GM18499 (cell line): ENCODE measurements around the gene GALNT14.

Experiments
- ATAC-seq: cut with Tn5 transposase; IDR thresholded peaks from one replicate; pipeline ENCODE4 v1.9.1; 2021; ENCODE audit warnings: moderate number of reproducible peaks; ENCODE audit not compliant: insufficient read depth, unreplicated experiment

Gene GALNT14

DNA sequence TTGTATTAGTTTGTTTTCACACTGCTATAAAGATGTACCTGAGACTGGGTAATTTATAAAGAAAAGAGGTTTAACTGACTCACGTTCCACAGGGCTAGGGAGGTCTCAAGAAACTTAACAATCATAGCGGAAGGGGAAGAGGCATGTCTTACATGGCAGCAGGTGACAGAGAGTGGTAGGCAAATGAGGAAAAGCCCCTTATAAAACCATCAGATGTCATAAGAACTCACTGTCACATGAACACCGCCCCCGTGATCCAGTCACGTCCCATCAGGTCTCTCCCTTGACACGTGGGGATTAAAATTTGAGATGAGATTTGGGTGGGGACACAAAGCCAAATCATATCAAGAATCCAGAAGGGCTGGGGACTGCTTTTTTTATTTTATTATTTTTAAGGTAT is 120.0 kb downstream of the GALNT14 start:
- no peak for ATAC-seq

GRCh38 chr2:31016648-31017047 is 121.6 kb downstream of the GALNT14 start:
- ATAC-seq, result no peak

DNA sequence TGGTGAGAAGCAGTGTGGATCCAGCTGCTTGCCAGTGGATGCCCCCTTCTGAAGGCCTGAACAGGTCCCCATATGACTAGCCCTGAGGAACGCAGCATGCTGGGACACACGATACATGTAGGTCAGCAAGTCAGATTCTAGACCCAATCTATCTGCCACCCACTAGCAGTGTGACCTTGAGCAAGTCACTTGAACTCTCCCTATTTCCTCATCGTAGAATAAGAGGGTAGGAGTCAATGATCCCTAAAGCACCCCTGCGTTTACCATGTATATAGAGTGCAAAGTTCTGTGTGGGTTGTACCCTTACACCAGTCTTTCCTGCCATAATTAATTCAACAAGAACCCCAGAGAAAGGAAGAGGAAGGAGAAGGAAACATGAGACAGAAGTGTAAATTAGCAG is 123.7 kb downstream of the GALNT14 start:
- no peak for ATAC-seq

DNA sequence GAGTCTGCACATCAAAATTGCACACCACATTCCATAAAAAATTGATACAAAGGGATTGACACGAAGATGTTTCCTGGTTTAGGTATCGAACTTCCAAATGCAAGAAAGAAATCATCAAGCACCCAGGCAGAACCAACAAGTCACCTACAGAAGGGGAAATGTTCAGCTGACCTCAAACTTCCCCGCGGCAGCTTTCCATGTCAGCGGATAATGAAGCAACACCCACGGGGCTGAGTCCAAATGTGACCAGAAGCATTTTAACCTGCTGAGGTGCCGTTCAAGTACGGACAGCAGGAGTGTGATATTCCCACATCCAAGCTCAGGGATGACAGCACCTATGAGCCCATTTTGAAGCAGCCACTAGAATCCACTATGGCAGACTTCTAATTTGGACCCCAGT is 124.9 kb downstream of the GALNT14 start:
- no peak for ATAC-seq

- ATAC-seq, result no peak
These were observed 125.8 kb downstream of the GALNT14 start for GRCh38 chr2:31012406-31012805.

DNA sequence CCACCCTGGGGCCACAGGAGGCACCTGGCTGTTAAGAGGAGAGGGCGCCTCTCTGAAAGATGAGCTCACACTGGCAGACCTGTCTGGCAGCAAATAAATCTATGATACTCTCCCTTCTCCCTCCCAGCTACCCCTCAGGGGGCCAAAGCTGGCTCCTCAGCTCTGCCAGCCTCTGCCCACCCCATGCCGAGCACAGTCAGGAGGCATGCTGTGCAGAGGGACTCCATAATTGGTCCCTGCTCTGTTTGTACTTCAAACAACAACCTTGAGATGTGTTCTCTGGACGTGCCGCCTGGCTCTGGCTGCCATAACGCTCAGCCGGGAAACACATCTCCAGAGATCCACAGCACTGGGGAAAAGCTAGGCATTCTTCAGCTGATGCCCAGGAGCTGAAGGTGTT is 126.7 kb downstream of the GALNT14 start:
- no peak for ATAC-seq

- no peak for ATAC-seq
These were observed 129.6 kb downstream of the GALNT14 start for GRCh38 chr2:31008561-31009114.

DNA sequence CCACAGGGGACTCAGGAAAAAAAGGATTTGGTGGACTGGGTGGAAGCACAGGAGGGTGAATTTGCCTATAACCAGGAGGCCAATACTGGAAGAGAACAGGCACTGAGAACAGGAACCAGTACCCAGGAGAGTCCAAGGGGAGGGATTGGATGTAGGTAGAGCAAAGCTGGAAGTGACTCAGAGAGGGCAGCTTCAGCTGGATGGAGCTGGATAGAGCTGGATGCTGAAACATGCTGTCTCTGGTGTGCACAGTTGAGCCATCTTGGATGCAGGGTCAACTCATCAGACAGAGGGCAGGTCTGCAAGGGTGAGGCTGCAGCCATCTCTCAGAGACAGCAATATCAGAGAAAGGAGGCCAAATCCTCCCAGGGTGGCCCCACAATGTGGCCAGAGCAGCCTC is 134.0 kb downstream of the GALNT14 start:
- no peak for ATAC-seq

GRCh38 chr2:31003749-31004148 is 134.5 kb downstream of the GALNT14 start:
- ATAC-seq, result no peak

DNA sequence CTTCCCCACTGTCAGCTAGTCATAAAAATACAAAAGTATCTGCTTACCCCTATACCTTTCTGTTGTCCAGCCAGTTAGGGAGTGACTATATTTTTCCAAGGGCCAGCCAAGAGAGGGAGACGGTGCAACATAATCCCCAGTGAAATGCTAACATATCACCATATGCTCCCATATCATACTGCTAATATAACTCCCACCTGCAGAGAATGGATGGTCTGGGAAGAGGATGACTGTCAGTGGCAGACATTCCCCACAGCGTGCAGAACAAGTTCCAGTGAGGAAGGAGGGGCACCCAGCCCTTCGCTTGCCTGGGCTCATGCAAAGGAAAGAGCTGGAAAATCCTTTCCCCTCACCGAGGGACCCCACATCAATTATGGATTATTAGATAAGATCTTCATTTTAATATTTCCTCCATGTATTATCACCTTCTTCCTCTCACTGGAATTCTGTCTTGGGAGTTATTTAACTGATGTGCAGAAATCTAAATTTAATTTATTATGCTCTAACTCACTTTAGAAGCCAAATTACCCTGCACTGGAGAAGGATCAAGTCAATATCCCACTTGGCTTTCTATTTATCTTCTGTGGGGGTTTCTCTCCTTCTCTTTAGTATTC is 135.6 kb downstream of the GALNT14 start:
- ATAC-seq, result no peak

GRCh38 chr2:31000970-31001369 is 137.3 kb downstream of the GALNT14 start:
- no peak for ATAC-seq

- ATAC-seq, result no peak
These were observed 139.6 kb downstream of the GALNT14 start for GRCh38 chr2:30998672-30999071.

DNA sequence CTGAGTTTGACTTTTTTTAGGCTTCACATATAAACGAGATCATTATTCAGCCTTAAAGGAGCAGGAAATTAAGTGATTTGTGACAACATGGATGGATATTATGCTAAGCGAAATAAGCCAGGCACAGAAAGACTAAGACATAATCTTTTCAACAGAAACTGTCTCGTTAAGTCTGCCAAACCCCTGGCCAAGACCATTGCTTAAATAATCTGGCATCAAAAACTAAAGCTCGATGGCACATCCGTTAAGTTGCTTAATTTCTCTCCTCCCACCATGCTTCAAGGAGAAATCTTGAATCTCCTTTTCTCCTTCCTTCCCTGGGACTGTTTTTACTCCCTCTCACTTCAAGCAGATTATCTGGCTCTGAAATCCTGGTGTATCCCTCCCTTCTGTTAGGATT is 140.3 kb downstream of the GALNT14 start:
- ATAC-seq, result no peak

GRCh38 chr2:30994227-30995056 is 143.8 kb downstream of the GALNT14 start:
- no peak for ATAC-seq

GRCh38 chr2:30992781-30993180 is 145.5 kb downstream of the GALNT14 start:
- no peak for ATAC-seq

DNA sequence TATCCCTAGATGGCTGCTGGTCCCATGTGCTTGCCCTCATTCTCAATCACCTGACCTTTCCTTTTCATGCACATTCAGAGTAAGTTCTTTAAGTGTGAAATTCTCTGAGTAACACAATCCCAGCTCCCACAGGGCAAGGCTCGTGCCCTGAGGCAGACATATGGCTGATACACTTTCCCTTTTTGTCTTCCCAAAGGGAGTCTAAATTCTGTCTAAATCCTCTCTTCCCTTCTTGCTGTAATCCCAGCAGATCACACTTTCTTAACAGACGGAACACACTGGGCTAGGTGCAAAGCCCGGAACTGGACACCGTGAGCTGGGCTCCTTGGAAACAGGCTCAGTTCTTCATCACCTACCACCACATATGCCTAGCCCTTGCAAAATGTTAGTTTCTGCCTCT is 147.6 kb downstream of the GALNT14 start:
- ATAC-seq, result no peak

GRCh38 chr2:30990176-30990575 is 148.1 kb downstream of the GALNT14 start:
- ATAC-seq, result no peak

DNA sequence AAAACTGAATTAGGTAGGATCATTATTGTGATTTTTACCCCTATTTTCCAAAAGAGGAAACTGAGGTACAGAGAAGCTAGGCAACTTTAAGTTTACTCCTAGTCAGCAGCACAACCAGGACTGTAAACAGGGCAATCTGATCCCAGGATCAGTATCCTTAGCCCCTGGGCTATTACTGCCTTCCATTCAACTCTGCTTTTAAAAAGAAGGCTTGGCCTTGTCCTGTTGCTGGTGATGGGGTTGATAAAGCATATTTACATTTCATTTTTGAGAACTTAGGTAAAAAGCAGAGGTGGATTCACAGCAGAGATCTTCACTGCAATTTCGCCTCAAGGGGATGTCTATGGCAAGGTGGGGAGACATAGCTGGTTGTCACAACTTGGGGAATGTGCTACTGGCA is 148.5 kb downstream of the GALNT14 start:
- ATAC-seq, result no peak

DNA sequence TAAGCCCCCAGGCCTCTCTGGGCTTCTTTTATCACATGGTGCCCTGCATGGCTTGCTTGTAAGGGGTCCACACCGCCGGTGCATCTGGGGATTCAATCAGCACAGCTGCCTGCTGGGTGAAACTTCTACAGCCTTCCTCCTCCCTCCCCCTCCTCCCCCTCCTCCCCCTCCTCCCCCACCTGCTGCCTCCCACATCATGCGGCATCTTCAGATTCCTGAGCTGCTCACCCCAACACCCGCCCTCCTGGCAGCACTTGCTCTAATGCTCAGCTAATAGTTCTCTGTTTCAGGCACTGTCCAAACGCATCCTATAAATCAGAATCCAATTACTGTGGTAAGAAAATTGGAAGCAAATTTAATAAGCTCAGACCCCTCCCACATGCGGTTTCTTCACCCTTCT is 150.7 kb downstream of the GALNT14 start:
- no peak for ATAC-seq

GRCh38 chr2:30986231-30986580 is 152.0 kb downstream of the GALNT14 start:
- no peak for ATAC-seq

GRCh38 chr2:30985493-30986230 is 152.6 kb downstream of the GALNT14 start:
- no peak for ATAC-seq
